Stimulated activated naive CD8-positive, alpha-beta T cell treated with anti-CD3 and anti-CD28 coated beads, Interleukin-15, Interleukin-2, amounts not matched to agents 100 ng/mL and 50 ng/mL, for 24 hours (primary cell): ENCODE measurements around the gene ATG10.

ENCODE experiments used
- H3K27ac Mint-ChIP-seq: one replicate; pipeline ENCODE4 v1.8.0; 2021; ENCODE audit warnings: mild to moderate bottlenecking, mixed read lengths
- H3K27me3 Mint-ChIP-seq: one replicate; pipeline ENCODE4 v1.8.0; 2021; ENCODE audit warnings: mixed read lengths
- H3K36me3 Mint-ChIP-seq: one replicate; pipeline ENCODE4 v1.8.0; 2021; ENCODE audit warnings: low read depth, mixed read lengths
- H3K4me1 Mint-ChIP-seq: one replicate; pipeline ENCODE4 v1.8.0; 2021; ENCODE audit warnings: low read depth, mixed read lengths
- H3K4me3 Mint-ChIP-seq: one replicate; pipeline ENCODE4 v1.8.0; 2021; ENCODE audit warnings: mild to moderate bottlenecking, mixed read lengths
- H3K9me3 Mint-ChIP-seq: one replicate; pipeline ENCODE4 v1.8.0; 2021; ENCODE audit warnings: mixed read lengths

The ATG10 gene

DNA sequence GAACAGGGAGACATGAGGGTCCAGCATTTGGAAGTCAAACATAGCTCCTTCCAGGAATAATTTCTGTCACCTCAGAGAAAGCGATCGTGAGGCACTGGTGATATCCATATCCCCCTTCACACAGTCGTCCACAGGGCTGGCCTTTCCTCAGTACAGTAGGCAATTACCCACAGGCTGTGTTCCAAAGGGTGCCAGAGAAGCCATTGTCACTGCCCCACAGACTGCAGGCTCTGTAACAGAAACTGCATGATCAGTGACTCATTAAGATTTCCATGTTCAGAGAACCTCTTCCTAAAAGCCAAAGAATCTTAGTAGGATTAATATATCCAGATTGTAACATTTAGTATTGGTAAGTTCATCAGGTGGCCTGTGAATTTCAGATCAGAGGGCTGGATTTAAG lies 178.7 kb downstream of the ATG10 start:
- no peaks in the 10 kb centered on the region for H3K4me1 Mint-ChIP-seq
- H3K27me3 Mint-ChIP-seq, result no peaks in the 10 kb centered on the region
- peaks cover 5% of the 10 kb centered on the region for H3K36me3 Mint-ChIP-seq
- H3K4me3 Mint-ChIP-seq, result no peak overlapping the region
- no peak overlapping the region for H3K27ac Mint-ChIP-seq
- no peaks in the 10 kb centered on the region for H3K9me3 Mint-ChIP-seq

DNA sequence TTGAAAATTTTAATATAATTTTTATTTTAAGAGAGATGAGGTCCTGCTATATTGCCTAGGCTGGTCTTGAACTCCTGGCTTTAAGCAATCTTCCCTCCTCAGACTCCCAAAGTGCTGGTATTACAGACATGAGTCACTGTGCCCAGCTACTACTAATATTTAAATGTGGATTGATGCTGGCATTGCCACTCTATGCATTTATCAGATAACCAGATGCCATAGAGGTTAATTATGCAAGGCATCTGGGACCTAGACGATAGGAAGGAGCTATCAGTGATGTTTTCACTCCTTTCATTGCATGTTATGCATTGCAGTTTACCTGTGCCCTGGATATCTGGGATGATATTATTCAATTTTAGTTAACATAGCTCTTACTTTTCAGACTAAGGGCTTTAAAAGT lies 179.4 kb downstream of the ATG10 start:
- Mint-ChIP-seq H3K36me3 (peaks cover 5% of the 10 kb centered on the region), H3K27me3 (no peaks in the 10 kb centered on the region)

DNA sequence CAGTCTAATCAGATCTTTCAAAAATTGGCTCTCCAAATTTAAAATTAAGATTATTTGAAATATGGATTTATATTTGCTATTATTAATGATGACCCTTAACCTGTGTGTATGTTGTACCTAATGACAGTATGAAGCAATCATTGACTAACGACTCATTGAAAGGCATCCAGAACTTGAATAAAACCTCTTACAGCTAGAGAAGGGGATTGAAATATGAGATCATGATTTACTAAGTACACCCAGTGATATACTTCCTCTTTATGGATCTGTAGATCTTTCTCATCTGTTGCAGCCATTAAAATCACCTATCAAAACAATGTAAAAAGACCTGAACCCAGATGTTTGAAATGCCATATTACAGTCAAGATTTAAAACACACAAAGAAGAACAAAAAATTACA lies 179.8 kb downstream of the ATG10 start:
- H3K4me3 Mint-ChIP-seq, result no peak overlapping the region
- H3K27me3 Mint-ChIP-seq, result no peaks in the 10 kb centered on the region
- H3K4me1 Mint-ChIP-seq, result no peaks in the 10 kb centered on the region
- no peak overlapping the region for H3K27ac Mint-ChIP-seq
- H3K36me3 Mint-ChIP-seq, result peaks cover 5% of the 10 kb centered on the region
- no peaks in the 10 kb centered on the region for H3K9me3 Mint-ChIP-seq

More for the DNA sequence above, 179.4 kb downstream of the ATG10 start:
- H3K4me3 Mint-ChIP-seq, result no peak overlapping the region
- H3K27ac Mint-ChIP-seq, result no peak overlapping the region
- no peaks in the 10 kb centered on the region for H3K9me3 Mint-ChIP-seq
- no peaks in the 10 kb centered on the region for H3K4me1 Mint-ChIP-seq

DNA sequence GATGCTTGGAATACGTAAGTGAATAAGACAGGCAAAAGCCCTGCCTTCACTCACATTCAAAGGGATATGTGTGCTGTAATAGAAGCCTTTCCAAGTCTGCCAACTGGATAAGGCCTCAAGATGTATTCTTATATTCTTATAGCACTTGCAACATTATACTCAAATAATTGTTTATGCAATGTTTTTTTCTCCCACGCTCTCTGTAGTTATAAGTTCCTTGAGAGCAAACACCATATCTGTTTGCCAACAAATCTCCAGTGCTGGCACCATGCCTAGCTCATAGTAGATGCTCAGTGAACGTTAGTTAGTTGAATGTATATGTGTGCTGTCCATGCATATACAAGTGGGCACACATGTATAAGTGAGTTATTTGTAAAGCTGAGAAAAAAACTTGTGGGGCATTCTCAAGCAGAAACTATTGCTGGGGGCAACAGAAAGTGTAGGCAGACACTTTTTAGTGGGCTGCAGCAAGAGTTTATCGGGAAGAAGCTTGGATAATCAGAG lies 181.2 kb downstream of the ATG10 start:
- Mint-ChIP-seq H3K4me3 (no peak overlapping the region), H3K9me3 (no peaks in the 10 kb centered on the region), H3K36me3 (peaks cover 5% of the 10 kb centered on the region), H3K27ac (no peak overlapping the region), H3K27me3 (no peaks in the 10 kb centered on the region), H3K4me1 (no peaks in the 10 kb centered on the region)

DNA sequence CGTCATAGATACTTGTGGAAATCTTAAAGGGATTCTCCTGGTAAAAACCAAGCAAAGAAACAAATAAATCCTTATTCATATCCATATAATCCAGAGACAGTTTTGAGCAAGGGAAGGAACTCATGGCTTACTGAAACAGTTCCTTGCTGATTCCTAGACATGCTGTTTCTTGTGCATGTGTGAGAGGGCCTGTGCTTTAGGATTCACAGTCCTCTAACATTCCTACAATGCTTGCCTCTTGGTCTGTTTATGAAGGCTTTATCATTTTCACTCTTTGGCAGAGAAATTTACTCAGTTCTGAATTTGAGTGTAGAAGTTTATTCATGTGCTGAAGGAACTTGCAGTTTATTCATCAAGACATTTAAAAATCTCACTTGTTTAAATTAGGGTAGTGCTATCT lies 183.0 kb downstream of the ATG10 start:
- no peak overlapping the region for H3K27ac Mint-ChIP-seq
- H3K9me3 Mint-ChIP-seq, result no peaks in the 10 kb centered on the region
- no peaks in the 10 kb centered on the region for H3K4me1 Mint-ChIP-seq
- no peak overlapping the region for H3K4me3 Mint-ChIP-seq
- H3K27me3 Mint-ChIP-seq, result no peaks in the 10 kb centered on the region
- no peaks in the 10 kb centered on the region for H3K36me3 Mint-ChIP-seq

DNA sequence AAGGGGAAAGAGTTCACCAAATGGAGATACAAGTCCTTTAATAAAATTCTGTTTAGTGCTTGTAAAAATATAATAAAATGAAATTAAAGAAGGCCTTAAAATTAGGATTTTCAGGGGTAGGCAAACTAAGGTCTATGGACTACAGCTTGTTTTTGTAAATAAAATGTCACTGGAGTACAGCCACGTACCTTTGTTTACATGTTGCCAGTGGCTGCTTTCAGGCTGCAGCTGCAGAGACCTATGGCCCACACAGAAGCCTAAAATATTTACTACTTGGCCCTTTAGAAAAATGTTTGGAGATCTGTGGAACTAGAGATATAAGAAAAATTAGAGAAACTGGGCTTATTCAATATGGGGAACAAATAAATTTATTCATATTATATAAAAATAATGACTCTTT lies 183.5 kb downstream of the ATG10 start:
- no peaks in the 10 kb centered on the region for H3K9me3 Mint-ChIP-seq
- no peaks in the 10 kb centered on the region for H3K36me3 Mint-ChIP-seq
- H3K27ac Mint-ChIP-seq, result no peak overlapping the region
- H3K4me3 Mint-ChIP-seq, result no peak overlapping the region
- H3K27me3 Mint-ChIP-seq, result no peaks in the 10 kb centered on the region
- H3K4me1 Mint-ChIP-seq, result no peaks in the 10 kb centered on the region

DNA sequence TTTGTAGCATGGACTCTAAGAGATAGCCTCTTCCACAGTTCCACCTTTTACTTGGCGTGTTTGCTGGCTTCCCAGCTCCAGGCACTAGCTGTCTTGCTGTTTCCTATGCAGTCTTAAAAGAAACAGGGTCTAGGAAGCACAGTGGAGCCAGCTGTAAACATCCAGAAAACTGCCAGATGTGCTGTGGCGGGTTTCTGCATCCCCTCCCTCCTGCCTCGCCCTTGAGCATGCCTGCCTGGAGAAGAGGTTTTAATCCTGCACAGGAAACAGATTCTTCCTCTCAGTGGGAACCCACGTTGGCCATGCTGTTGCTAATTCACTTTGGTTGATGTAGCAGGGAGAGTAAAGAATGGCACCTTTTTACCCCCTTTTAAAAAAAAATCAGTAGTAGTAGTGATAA lies 185.1 kb downstream of the ATG10 start:
- no peaks in the 10 kb centered on the region for H3K36me3 Mint-ChIP-seq
- H3K27me3 Mint-ChIP-seq, result no peaks in the 10 kb centered on the region
- no peak overlapping the region for H3K27ac Mint-ChIP-seq
- H3K4me3 Mint-ChIP-seq, result no peak overlapping the region
- H3K9me3 Mint-ChIP-seq, result no peaks in the 10 kb centered on the region
- no peaks in the 10 kb centered on the region for H3K4me1 Mint-ChIP-seq

DNA sequence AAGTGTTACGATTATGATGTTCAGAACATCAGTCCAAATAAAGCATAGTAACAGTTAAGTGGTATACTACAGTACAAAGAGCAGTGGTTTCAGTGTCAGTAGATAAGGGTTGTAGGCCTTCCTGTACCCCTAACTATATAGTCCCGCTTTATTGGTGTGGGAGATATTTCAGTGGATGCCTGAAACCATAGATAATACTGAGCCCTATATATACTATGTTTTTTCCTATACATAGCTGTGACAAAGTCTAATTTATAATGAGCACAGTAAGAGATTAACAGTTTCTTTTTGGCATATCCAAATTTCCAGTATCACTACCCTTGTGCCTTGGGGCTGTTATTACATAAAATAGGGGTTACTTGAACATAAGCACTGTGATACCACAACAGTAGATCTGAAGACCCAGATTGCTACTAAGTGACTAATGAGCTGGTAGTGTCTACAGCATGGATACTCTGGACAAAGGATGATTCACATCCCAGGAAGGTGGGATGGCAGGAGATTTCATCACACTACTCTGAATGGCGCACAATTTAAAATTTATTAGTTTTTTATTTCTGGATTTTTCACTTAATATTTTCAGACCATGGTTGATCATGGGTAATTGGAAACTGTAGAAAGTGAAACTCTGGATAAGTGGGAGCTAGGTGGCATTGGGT lies 187.1 kb downstream of the ATG10 start:
- Mint-ChIP-seq H3K27me3 (no peaks in the 10 kb centered on the region), H3K4me1 (peaks cover 6% of the 10 kb centered on the region), H3K9me3 (no peaks in the 10 kb centered on the region), H3K27ac (no peak overlapping the region), H3K36me3 (no peaks in the 10 kb centered on the region), H3K4me3 (no peak overlapping the region)

DNA sequence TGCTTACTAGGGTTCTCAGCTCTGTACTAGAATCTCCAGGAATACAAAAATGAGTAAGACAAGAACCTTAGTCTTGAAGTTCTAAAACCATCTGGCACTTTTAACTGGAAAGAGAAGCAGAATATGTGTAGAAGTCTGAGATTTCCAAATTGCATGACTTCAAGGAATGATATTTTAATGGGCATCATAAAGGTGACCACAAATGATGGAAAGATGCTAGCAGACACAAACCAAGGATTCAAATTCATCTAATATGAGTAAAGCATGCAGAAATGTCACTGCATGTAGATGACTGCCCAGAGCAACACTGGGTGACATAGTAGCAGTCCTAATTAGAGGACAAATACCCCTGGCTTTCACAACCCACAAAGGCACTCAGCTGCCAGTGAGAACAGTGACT lies 189.1 kb downstream of the ATG10 start:
- H3K4me3 Mint-ChIP-seq, result no peak overlapping the region
- peaks cover 11% of the 10 kb centered on the region for H3K4me1 Mint-ChIP-seq
- H3K36me3 Mint-ChIP-seq, result no peaks in the 10 kb centered on the region
- H3K27me3 Mint-ChIP-seq, result no peaks in the 10 kb centered on the region
- H3K27ac Mint-ChIP-seq, result no peak overlapping the region
- H3K9me3 Mint-ChIP-seq, result no peaks in the 10 kb centered on the region

DNA sequence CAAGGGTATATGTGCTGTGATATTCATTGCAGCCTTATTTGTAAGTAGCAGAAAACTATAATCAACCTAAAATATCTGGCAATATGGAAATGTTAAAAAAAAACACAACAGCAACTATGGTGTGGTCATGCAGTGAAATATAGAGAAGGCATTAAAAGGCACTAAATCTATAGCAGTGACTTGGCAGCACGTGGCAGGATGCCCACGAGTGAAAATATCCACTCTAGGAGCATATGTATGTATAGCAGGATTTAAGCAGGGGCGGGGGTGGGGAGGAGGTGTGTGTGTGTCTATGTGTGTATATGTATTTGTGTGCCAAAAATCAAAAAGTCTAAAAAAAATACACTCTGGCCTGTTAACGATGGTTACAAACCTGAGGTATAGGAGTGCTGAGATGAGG lies 190.8 kb downstream of the ATG10 start:
- peaks cover 11% of the 10 kb centered on the region for H3K4me1 Mint-ChIP-seq
- no peaks in the 10 kb centered on the region for H3K9me3 Mint-ChIP-seq
- H3K4me3 Mint-ChIP-seq, result no peak overlapping the region
- H3K27me3 Mint-ChIP-seq, result no peaks in the 10 kb centered on the region
- H3K27ac Mint-ChIP-seq, result no peak overlapping the region
- H3K36me3 Mint-ChIP-seq, result no peaks in the 10 kb centered on the region

DNA sequence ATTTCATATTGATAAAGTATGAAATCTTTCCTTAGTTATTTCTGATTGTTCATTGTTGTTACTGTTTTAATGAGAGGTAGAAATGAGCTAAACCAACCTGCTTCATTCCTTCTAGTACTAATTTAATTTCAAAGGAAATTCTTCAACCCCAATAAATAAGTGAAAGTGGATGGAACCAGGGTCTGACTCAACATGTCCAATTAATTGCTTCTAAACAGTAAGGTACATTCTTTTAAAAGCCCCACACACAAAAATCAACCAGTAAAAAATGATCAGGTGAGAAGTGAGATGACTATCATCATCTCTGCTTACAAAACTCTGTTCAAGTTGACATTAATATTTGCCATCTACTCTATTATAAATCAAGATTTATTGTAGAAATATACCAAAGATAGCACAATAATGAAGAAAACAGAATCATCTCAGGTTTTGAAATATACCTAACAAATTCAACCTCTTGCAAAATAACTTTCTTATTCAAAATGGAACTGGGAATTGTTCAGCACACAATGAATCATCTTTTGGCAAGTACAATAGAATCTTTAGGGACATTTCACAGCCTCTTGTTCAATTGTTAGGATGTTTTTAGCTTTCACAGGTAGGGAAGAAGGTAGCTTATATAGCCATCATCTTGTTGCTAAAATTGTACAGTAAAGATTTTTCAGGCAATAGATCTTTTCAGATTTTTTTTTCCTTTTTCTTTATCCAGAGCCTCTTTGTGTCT lies 191.8 kb downstream of the ATG10 start:
- H3K4me1 Mint-ChIP-seq, result peaks cover 11% of the 10 kb centered on the region
- H3K9me3 Mint-ChIP-seq, result no peaks in the 10 kb centered on the region
- no peak overlapping the region for H3K27ac Mint-ChIP-seq
- H3K27me3 Mint-ChIP-seq, result no peaks in the 10 kb centered on the region
- no peaks in the 10 kb centered on the region for H3K36me3 Mint-ChIP-seq
- no peak overlapping the region for H3K4me3 Mint-ChIP-seq

DNA sequence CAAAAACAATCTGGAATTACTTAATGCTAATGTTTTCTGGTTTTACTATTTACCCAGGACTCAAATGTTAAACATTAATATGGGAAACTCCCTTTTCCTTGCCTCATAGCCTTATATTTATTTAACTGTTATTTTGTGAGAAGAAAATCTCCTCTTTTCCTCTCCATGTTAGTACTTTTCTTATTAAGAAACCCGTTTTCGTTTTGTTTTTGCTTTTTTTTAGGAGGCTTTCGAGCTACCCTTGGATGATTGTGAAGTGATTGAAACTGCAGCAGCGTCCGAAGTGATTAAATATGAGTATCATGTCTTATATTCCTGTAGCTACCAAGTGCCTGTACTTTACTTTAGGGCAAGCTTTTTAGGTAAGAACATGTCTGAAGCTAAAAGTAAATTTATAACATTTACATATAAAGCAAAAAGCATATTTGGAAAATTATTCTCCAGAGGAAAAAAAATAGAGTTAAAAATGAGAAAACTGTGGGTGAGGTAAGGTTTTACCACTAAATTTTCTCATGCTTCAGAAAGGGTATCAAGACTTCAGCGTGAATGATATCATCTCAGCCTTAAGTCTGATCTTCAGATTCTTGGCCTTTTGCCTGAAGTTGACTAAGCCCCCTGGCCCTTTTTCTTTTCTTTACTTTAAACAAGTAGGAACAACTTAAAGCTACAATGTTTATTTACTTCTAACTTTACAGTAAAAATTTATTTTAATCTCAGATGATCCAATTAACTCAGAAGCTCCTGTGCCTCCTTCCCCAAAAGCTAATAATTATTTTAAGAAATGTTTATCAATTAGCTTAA lies 192.6 kb downstream of the ATG10 start:
- H3K4me3 Mint-ChIP-seq, result no peak overlapping the region
- H3K36me3 Mint-ChIP-seq, result no peaks in the 10 kb centered on the region
- no peaks in the 10 kb centered on the region for H3K27me3 Mint-ChIP-seq
- no peak overlapping the region for H3K27ac Mint-ChIP-seq
- H3K9me3 Mint-ChIP-seq, result no peaks in the 10 kb centered on the region
- peaks cover 11% of the 10 kb centered on the region for H3K4me1 Mint-ChIP-seq

DNA sequence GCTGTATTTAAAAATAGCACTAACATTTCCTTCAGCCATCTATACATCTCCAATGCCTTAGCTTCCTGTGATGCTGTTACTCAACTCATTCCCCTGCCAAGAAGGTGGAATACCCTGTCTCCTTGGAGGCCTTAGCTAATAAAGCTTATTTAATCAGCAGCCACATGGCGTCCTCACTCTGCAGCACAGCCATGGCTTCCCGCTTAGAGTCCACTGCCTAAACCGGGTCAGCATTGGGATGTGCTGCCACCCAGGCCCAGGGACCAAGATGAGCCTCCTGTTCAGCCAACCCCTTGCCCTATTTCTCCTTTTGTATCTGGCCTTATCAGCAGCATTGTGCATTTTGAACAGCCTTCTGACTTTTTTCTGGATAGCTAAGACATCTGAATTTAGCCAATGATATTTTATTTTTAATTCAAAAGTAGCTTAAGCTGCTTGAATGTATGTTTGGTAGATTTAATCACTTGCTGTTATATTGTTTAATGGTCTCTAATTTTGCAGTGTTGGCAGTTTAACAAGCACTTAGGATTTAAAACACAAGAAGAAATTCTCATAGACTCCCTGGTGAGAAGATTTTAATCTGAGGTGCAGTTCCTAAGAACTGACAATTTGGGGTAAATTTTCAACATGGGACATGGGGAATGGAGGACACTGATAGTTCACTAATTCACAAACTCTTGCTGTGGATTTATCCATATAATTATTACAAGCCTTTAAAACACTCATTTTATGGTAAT lies 193.3 kb downstream of the ATG10 start:
- Mint-ChIP-seq H3K4me3 (no peak overlapping the region), H3K9me3 (no peaks in the 10 kb centered on the region), H3K36me3 (no peaks in the 10 kb centered on the region), H3K27ac (no peak overlapping the region), H3K27me3 (no peaks in the 10 kb centered on the region), H3K4me1 (peaks cover 11% of the 10 kb centered on the region)

DNA sequence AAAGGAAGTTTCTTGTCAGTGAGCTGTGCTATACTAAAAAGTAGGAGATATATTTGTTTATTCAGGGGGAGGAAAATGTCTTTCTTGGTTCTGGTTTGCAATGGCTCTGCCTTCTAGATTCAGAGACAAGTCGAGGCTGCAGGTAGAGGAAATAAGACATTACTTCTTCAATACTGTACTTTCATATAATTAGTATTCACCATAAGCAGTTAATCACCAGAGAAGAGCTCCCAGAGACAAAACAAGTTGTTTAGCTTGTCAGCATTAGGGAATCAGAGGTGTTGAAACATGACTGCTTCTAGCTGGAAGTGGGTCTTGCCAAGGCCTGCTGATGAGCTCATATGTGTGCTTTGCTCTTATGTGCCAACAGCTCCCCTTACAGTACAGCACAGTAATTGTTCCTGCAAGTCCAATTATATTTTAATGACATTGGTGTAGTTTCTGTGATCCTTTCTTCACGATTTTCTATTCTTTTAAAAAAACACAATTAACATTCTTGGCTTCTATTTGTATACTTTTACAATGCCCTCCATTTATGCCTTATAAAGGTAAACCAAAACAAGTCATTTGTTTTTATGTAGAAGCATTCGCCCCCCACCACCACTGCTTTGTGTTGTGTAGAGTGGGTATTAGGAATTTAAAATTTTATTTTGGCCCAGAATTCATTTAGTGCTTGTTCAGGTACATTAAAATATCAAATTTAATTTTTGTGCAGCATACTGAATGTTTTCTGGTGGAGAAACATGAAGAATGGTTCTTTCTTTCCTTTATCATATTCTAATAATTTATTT lies 194.1 kb downstream of the ATG10 start:
- no peaks in the 10 kb centered on the region for H3K9me3 Mint-ChIP-seq
- peaks cover 11% of the 10 kb centered on the region for H3K4me1 Mint-ChIP-seq
- H3K27ac Mint-ChIP-seq, result no peak overlapping the region
- H3K36me3 Mint-ChIP-seq, result no peaks in the 10 kb centered on the region
- no peaks in the 10 kb centered on the region for H3K27me3 Mint-ChIP-seq
- H3K4me3 Mint-ChIP-seq, result no peak overlapping the region
